ENCODE measurements around the gene GAPDHS. TPM values are rescaled to one million over a fixed set of nuclear protein-coding genes. Genes with fewer than 3 reads are reported as not detected.

Gene GAPDHS
- total RNA-seq, 4 donors from 2014 or later = 0.54 TPM; not detected in 3

DNA sequence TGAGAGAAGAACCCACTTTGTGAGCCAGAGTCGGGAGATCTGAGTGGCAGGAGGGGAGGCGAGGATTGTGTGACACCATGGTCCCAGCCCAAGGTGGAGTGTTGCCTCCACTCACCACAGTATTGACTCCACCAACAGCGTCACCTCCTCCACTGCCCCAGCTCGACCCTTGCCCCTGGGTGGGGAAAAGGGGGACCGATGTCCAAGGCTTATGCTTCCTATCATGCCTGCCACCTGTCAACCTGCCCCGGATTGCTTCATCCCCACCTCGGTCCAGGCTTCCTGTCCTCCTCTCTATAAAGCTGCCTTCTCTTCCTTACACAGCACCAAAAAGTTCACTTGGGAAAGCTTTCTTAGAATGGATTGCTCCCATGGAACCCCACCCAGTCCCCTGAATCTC is 27.2 kb upstream of the GAPDHS start:
- Histone ChIP-seq H3K9me3 (no peaks in the 10 kb centered on the region), H3K27me3 (no peaks in the 10 kb centered on the region), H3K4me1 (peaks cover 0 to 13% (median 3%) of the 10 kb centered on the region in 4 donors), H3K36me3 (no peaks in the 10 kb centered on the region), H3K27ac (no peak overlapping the region), H3K4me3 (no peak overlapping the region)
- no peak for DNase-seq
- TF ChIP-seq, protein P1, sequence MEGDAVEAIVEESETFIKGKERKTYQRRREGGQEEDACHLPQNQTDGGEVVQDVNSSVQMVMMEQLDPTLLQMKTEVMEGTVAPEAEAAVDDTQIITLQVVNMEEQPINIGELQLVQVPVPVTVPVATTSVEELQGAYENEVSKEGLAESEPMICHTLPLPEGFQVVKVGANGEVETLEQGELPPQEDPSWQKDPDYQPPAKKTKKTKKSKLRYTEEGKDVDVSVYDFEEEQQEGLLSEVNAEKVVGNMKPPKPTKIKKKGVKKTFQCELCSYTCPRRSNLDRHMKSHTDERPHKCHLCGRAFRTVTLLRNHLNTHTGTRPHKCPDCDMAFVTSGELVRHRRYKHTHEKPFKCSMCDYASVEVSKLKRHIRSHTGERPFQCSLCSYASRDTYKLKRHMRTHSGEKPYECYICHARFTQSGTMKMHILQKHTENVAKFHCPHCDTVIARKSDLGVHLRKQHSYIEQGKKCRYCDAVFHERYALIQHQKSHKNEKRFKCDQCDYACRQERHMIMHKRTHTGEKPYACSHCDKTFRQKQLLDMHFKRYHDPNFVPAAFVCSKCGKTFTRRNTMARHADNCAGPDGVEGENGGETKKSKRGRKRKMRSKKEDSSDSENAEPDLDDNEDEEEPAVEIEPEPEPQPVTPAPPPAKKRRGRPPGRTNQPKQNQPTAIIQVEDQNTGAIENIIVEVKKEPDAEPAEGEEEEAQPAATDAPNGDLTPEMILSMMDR (IDR thresholded peaks at IDR 0.05) = no peak
- no peak for TF ChIP-seq POLR2A (IDR thresholded peaks at IDR 0.05)

DNA sequence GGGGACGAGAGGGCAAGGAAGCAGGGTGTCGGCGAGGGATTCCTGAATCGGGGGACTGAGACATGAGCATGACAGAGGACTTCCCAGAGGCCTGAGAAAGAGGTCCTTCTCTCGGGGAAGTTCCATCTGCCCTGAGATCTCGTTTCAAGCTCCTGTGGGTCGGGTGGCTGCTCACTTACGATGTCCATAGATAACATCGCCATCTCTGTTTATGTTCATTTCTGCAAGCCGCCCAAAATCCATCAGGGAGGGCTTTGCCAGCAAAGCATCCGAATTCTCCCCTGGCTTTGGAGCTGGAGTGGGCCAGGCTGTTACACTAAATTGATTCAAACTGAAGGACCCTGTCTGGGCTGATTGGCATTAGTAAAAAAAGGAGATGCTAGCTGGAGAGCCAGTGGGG is 25.7 kb upstream of the GAPDHS start:
- DNase-seq = no peak
- Histone ChIP-seq H3K27ac (no peak overlapping the region), H3K4me3 (no peak overlapping the region), H3K36me3 (no peaks in the 10 kb centered on the region), H3K4me1 (peaks cover 0 to 13% (median 3%) of the 10 kb centered on the region in 4 donors), H3K27me3 (no peaks in the 10 kb centered on the region), H3K9me3 (no peaks in the 10 kb centered on the region)
- TF ChIP-seq, protein P1 (IDR thresholded peaks at IDR 0.05) = no peak
- TF ChIP-seq POLR2A (IDR thresholded peaks at IDR 0.05) = no peak

DNA sequence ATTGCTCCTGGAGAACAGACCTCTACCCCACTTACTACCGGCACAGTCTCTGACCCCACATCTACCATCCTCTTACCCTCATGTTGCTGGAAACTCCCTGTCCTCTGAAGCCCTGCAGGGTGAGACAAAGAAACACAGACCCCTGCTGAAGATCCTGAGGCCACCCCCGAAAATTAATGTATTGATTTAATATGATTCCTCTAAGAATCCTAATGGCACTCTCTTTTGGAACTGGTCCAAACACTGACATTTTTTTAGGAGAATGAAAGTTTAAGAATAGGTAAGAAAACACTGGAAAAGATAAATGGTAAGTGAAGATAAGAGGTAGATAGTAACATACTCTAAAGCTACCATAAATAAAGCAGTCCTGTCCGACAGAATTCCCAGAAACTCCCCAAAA is 25.1 kb upstream of the GAPDHS start:
- no peak overlapping the region for H3K4me3 ChIP-seq
- peaks cover 0 to 13% (median 3%) of the 10 kb centered on the region in 4 donors for H3K4me1 ChIP-seq
- DNase-seq = no peak
- H3K36me3 ChIP-seq = no peaks in the 10 kb centered on the region
- no peak overlapping the region for H3K27ac ChIP-seq
- TF ChIP-seq POLR2A (IDR thresholded peaks at IDR 0.05) = no peak
- TF ChIP-seq, protein P1 (IDR thresholded peaks at IDR 0.05) = no peak
- no peaks in the 10 kb centered on the region for H3K27me3 ChIP-seq
- no peaks in the 10 kb centered on the region for H3K9me3 ChIP-seq

DNA sequence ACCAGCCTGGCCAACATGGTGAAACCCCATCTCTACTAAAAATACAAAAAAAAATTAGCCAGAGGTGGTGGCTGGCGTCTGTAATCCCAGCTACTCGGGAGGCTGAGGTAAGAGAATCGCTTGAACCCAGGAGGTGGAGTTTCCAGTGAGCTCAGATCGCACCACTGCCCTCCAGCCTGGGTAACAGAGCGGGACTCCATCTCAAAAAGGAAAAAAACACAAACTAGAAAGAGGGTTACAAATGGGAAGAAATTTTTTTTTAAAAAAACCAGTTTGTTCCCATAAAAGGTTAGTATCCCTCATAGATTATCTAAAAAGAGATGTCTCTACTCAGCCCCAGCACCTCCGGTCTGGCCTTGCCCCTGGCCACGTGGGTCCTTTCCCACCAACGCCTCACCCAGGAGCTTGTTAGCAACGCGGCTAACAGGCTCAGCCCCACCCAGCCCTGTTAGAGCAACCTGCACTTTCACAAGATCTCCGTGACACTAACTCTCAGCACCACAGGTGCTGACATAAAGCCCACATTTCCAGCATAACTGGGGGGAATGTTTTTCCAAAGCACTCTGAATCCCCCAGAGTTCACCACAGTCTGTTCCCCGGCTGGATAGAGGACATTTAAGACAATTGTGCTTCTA is 24.1 kb upstream of the GAPDHS start:
- H3K9me3 ChIP-seq = no peaks in the 10 kb centered on the region
- H3K4me1 ChIP-seq = peaks cover 0 to 13% (median 3%) of the 10 kb centered on the region in 4 donors
- H3K27ac ChIP-seq = peak overlapping the region in 1 of 4 donors; percentile 48
- DNase-seq = peak in 2 of 3 donors; percentile 56 to 75
- H3K36me3 ChIP-seq = no peaks in the 10 kb centered on the region
- TF ChIP-seq, protein P1 (IDR thresholded peaks at IDR 0.05) = no peak
- no peak for TF ChIP-seq POLR2A (IDR thresholded peaks at IDR 0.05)
- H3K4me3 ChIP-seq = peak overlapping the region; percentile 19 to 35 (median 32)
- no peaks in the 10 kb centered on the region for H3K27me3 ChIP-seq

DNA sequence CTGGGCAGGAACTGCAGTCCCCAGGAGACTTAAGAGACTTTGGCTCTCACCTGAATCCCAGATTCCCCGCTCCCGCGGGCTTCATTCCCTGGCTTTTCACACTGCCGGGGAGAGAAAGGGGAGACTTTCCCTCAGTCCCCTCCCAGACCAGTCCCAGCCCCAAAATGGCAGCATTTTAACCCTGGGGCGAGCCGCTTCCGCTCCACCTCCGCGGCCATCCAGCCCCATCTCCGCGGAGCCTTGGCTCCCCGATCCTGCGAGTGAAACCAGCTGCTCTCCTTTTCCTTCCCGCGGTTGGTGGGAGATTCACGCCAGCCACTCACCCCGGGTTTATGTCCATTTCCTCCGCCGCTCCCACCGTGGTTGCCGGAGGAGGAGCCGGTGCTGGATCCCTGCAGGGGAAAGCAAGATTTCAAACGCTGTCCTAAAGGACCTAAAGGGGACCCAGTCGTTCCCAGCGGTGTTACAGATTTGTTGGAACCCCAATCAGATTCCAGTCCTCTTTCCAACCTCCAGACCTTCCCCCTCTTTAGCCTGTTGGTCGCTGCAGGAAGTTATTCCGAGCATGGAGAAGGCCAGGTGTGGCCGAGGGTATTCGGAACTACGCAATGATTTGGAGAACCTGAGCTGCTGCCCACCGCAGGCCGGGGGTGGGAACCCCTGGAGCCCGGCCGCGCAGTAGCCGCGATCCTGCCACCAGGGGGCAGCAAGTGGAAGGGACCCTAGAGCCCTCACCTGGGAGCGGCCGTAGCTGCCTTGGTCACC is 23.2 kb upstream of the GAPDHS start:
- peak overlapping the region; percentile 19 to 35 (median 32) for H3K4me3 ChIP-seq
- no peaks in the 10 kb centered on the region for H3K9me3 ChIP-seq
- H3K27me3 ChIP-seq = no peaks in the 10 kb centered on the region
- TF ChIP-seq POLR2A (IDR thresholded peaks at IDR 0.05) = no peak
- TF ChIP-seq, protein P1 (IDR thresholded peaks at IDR 0.05) = peak; percentile 72 to 92 (median 77)
- peak; percentile 77 to 90 (median 82) for DNase-seq
- H3K27ac ChIP-seq = peak overlapping the region in 3 of 4 donors; percentile 26 to 48 (median 26)
- H3K36me3 ChIP-seq = no peaks in the 10 kb centered on the region
- H3K4me1 ChIP-seq = peaks cover 0 to 13% (median 3%) of the 10 kb centered on the region in 4 donors
